ENCODE results near the gene FHAD1.

Gene FHAD1

DNA sequence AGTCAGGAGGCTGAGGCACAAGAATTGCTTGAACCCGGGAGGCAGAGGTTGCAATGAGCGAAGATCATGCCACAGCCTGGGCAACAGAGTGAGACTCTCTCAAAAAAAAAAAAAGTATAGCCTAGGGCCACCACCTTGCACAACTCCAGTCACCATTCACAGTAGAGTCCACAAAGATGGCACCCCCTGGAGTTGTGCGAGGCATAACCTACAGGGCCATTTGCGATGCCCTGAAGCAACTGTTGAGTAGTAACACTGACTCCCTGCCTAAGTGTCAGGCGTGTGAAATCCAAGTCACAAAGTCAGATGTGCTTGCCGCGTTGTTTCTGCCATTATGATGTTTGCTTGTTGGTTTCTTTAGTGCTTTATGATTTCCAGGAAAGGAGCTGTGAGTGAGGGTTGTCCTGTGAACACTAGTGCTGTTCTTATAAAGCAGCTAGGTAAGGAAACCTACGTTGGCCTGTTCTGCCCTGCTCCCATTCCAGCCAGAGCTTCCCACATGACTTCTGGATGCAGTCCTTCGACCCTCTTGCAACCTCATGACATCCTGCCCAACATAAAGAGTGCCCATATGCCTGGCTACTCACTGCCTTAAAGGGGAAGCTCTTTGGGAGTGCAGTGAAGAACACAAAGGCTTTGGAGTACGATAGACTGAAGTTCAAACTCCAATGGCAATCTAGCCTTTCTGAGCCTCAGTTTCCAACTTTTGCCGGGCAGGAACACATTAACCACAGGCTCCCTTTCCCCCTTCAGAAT is 29.8 kb downstream of the FHAD1 start:
- H3K4me3 Mint-ChIP-seq, result no peak overlapping the region
- no peaks in the 10 kb centered on the region for H3K9me3 Mint-ChIP-seq
- H3K27me3 Mint-ChIP-seq (ENCODE audit: low read depth, poor library complexity), result peaks cover 22% of the 10 kb centered on the region
- TF ChIP-seq, protein P1, sequence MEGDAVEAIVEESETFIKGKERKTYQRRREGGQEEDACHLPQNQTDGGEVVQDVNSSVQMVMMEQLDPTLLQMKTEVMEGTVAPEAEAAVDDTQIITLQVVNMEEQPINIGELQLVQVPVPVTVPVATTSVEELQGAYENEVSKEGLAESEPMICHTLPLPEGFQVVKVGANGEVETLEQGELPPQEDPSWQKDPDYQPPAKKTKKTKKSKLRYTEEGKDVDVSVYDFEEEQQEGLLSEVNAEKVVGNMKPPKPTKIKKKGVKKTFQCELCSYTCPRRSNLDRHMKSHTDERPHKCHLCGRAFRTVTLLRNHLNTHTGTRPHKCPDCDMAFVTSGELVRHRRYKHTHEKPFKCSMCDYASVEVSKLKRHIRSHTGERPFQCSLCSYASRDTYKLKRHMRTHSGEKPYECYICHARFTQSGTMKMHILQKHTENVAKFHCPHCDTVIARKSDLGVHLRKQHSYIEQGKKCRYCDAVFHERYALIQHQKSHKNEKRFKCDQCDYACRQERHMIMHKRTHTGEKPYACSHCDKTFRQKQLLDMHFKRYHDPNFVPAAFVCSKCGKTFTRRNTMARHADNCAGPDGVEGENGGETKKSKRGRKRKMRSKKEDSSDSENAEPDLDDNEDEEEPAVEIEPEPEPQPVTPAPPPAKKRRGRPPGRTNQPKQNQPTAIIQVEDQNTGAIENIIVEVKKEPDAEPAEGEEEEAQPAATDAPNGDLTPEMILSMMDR (IDR thresholded peaks at IDR 0.05), result no peak
- no peaks in the 10 kb centered on the region for H3K36me3 Mint-ChIP-seq (ENCODE audit: low read depth)
- H3K27ac Mint-ChIP-seq, result no peak overlapping the region
- H3K4me1 Mint-ChIP-seq, result peaks cover 20% of the 10 kb centered on the region
- DNase-seq, result no peak

DNA sequence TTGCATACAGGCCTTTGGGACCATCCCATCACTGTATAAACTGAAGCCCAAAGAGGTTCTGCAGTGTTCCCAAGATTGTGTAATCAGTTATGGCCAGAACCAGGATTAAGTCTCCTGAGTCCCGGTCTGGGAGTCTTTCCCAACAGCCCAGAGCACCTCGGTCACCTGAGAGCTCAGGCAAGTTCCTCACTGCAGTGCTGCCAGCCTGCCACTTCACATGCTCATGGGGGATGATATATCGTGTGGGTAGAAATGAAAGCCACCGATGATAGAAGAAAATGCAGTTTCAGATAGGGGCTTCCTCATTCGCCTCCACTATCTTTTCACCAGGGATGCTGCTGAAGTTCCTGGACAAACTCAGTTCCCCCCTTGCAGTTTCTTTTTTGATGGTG is 30.4 kb downstream of the FHAD1 start:
- peaks cover 18% of the 10 kb centered on the region for H3K27me3 Mint-ChIP-seq (ENCODE audit: low read depth, poor library complexity)
- no peaks in the 10 kb centered on the region for H3K36me3 Mint-ChIP-seq (ENCODE audit: low read depth)
- no peak overlapping the region for H3K27ac Mint-ChIP-seq
- no peak for DNase-seq
- H3K4me1 Mint-ChIP-seq, result peaks cover 16% of the 10 kb centered on the region
- no peaks in the 10 kb centered on the region for H3K9me3 Mint-ChIP-seq
- no peak overlapping the region for H3K4me3 Mint-ChIP-seq
- TF ChIP-seq, protein P1 (IDR thresholded peaks at IDR 0.05), result no peak

DNA sequence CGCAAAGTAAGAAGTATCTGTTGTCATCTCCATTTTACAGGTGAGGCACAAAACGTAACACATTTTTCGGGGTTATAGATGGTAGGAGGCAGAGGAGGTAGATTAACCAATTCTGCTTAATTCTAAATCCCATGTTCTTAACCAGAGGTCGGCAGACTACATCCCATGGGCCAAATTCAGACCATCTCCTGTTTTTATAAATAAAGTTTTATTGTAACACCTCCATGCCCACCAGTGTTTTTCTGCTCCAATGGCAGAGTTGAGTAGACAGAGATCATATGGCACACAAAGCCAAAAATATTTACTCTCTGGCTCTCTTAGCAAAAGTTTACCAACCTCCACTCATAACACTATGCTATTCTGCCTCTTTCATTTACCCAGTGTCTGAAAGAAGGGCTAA is 30.9 kb downstream of the FHAD1 start:
- Mint-ChIP-seq H3K4me1 (peaks cover 12% of the 10 kb centered on the region), H3K27ac (no peak overlapping the region), H3K36me3 (ENCODE audit: low read depth) (no peaks in the 10 kb centered on the region), H3K27me3 (ENCODE audit: low read depth, poor library complexity) (peaks cover 17% of the 10 kb centered on the region), H3K4me3 (no peak overlapping the region), H3K9me3 (no peaks in the 10 kb centered on the region)
- TF ChIP-seq, protein P1 (IDR thresholded peaks at IDR 0.05), result no peak
- no peak for DNase-seq

DNA sequence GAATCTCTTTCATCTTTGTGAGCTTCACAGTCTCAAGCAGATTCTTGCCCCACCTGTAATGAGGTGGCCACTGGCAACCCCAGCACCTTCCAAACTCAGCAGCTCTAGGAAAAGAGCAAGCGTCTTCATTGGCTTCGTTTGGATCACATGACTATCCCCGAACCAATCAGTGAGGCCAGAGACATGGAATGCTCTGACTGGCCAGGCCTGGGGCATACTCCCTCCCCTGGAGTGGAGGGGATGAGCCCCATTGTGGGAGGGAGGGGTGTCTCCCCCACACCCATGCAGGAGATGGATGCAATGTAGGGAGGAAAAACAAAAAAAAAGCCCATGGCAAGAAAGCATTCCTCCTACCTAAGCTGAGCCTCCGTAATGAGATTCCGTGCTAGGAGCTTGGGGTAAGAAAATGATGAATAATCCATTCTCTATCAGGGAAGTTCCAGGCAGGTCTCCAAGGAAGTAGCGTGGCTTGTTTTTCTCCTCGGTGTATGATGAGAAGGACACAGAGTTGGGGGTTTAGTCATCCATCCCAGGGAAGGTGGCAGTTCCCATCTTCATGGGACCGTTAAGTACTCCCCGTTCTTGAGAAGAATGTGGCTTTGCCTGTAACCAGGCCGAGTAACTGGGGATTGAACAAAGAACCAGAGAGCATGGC is 32.7 kb downstream of the FHAD1 start:
- DNase-seq, result no peak
- Mint-ChIP-seq H3K27me3 (ENCODE audit: low read depth, poor library complexity) (peaks cover 17% of the 10 kb centered on the region), H3K36me3 (ENCODE audit: low read depth) (no peaks in the 10 kb centered on the region)

DNA sequence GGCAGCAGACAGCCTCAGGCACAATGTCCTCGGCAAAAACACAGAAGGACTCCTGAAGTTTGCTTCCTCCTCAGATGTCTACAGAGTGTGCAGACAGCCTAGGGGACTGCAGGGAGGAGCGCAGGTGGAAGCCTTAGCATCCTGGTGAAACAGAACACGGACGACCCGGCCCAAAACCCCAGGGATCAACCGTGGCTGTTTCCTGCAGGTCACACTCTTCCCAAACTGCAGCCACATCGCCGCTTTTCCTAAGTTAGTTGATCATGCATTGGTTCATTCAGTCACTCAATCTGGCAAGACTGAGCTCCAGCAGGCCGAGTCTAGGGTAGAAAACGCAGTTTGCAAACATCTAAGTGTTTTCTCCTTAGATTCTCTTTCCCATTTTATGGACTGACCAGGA is 33.4 kb downstream of the FHAD1 start:
- peaks cover 17% of the 10 kb centered on the region for H3K27me3 Mint-ChIP-seq (ENCODE audit: low read depth, poor library complexity)
- no peaks in the 10 kb centered on the region for H3K9me3 Mint-ChIP-seq
- no peak overlapping the region for H3K4me3 Mint-ChIP-seq
- TF ChIP-seq, protein P1 (IDR thresholded peaks at IDR 0.05), result no peak
- peaks cover 13% of the 10 kb centered on the region for H3K4me1 Mint-ChIP-seq
- H3K27ac Mint-ChIP-seq, result no peak overlapping the region
- no peak for DNase-seq
- no peaks in the 10 kb centered on the region for H3K36me3 Mint-ChIP-seq (ENCODE audit: low read depth)

More for the DNA sequence above, 32.7 kb downstream of the FHAD1 start:
- Mint-ChIP-seq H3K4me3 (no peak overlapping the region), H3K4me1 (peaks cover 10% of the 10 kb centered on the region), H3K9me3 (no peaks in the 10 kb centered on the region), H3K27ac (no peak overlapping the region)
- TF ChIP-seq, protein P1 (IDR thresholded peaks at IDR 0.05), result no peak
